Heart left ventricle (tissue), 16 donors: ENCODE results near the gene HSD11B2. TPM values are rescaled to one million over a fixed set of nuclear protein-coding genes. Genes with fewer than 3 reads are reported as not detected.

Experiments
- ATAC-seq, 4 donors: fragments of 200-7000 bp; cut with Tn5 transposase; one replicate each; pipeline ENCODE4 v1.9.1; 2020 to 2022; ENCODE audit warnings: moderate library complexity in 4 of 4, mild to moderate bottlenecking in 3 of 4, moderate number of reproducible peaks in 1 of 4
- DNase-seq, 5 donors: peaks; one replicate each; pipeline ENCODE4 v3.0.0-alpha.2; 2020
- H3K27ac ChIP-seq, 12 donors: fragments of 200-600 bp; sonication (generic) in 4 of 12; one replicate each; pipeline versions ENCODE4 v1.5.0 to v1.8.0; 2016 to 2022; ENCODE audit warnings: mild to moderate bottlenecking in 2 of 12
- H3K27me3 ChIP-seq, 9 donors: fragments of 200-600 bp; sonication (generic) in 2 of 9; one replicate each; pipeline versions ENCODE4 v1.5.1 to v1.8.0; 2016 to 2022; ENCODE audit warnings: mild to moderate bottlenecking in 3 of 9
- H3K36me3 ChIP-seq, 9 donors: fragments of 200-600 bp; sonication (generic) in 2 of 9; one replicate each; pipeline versions ENCODE4 v1.5.0 to v1.8.0; 2018 to 2022; ENCODE audit warnings: mild to moderate bottlenecking in 2 of 9
- H3K4me1 ChIP-seq, 12 donors: fragments of 200-600 bp; sonication (generic) in 4 of 12; one replicate each; pipeline versions ENCODE4 v1.5.0 to v1.8.0; 2016 to 2022; ENCODE audit warnings: mild to moderate bottlenecking in 3 of 12
- H3K4me3 ChIP-seq, 12 donors: fragments of 200-600 bp; sonication (generic) in 4 of 12; one replicate each; pipeline versions ENCODE4 v1.5.0 to v1.8.0; 2017 to 2022; ENCODE audit warnings: mild to moderate bottlenecking in 9 of 12, moderate library complexity in 4 of 12
- H3K9me3 ChIP-seq, 12 donors: fragments of 200-600 bp; sonication (generic) in 4 of 12; one replicate each; pipeline versions ENCODE4 v1.5.0 to v1.8.0; 2016 to 2022; ENCODE audit warnings: mild to moderate bottlenecking in 1 of 12
- POLR2A ChIP-seq, 2 donors: fragments of 450-650 bp; IDR thresholded peaks; one replicate each; pipeline ENCODE4 v1.6.1; 2017; ENCODE audit warnings: antibody characterized with exemption in 2 of 2, mild to moderate bottlenecking in 2 of 2, moderate library complexity in 2 of 2
- WGBS, 4 donors: extraction: QIAGEN DNeasy Blood & Tissue Kit in 2 of 4; methylation state at CpG; one replicate each; pipeline versions ENCODE4 v1.1.5 to v1.1.7; 2013 to 2018; 5-methylcytosine and 5-hydroxymethylcytosine counted together
- intact Hi-C, 10 donors: fragments of 100-400 bp; cut with DNase I; formaldehyde crosslinking; loops; one replicate each; pipeline versions ENCODE4 v1.11.1 to v1.14.2; 2022
- polyA plus RNA-seq, 2 donors: library from polyadenylated mRNA; stranded (reverse); fragments of 200-250 nt; gene quantifications; one replicate each; pipeline ENCODE4 v1.2.3, GENCODE V29; 2013
- total RNA-seq, 9 donors: library from RNA; depleted of rRNA in 2 of 9; stranded (reverse); fragments of >200 nt in 2 of 9; fragmentation: NEBNext Ultra II Directional in 3 of 9; extraction: Animal tissue kit (Norgen Biotek cat#: 25700) in 3 of 9; gene quantifications; one replicate each; pipeline versions ENCODE4 v1.1.0 to v1.2.4, GENCODE V29; 2016 to 2023
- TF ChIP-seq, protein P1 (sequence below), 12 donors: fragments of 200-600 bp; sonication (generic) in 4 of 12; IDR thresholded peaks; one replicate each; pipeline versions ENCODE4 v1.5.0 to v1.8.0; 2018 to 2022; ENCODE audit warnings: antibody characterized with exemption in 12 of 12, mild to moderate bottlenecking in 5 of 12
- donor health status: ischemic (EF 13 %, LVEDD 7.1; RV severe dilation, severe dysfunction).
- donor health status: healthy with polysubstance abuse.
- donor health status: DM: no; HTN: yes; CAD: no.
- donor health status: DM: no; HTN: no; CAD: no.
- donor health status: ischemic (EF 25% LVEDD 6.9; RV normal size, moderate dysfunction).
- donor health status: ischemic (EF 25% LVEDD 5.7; RV mildly dilated, moderate dysfunction).
- donor health status: healthy.
- donor health status: DM: yes; HTN: yes; CAD: no.
- donor health status: ischemic (EF 35%, LVEDD 5.7; RV mildly dilated, moderate dysfunction).
- donor health status: nonischemic (EF 11% LVEDD 7.7; RV severe dilation, severe dysfunction).
- donor health status: DM: yes; HTN: yes; CAD: no.
- donor health status: PGD.
- donor health status: ischemic (EF 29% LVEDD 5.4; RV normal size, mild dysfunction).
- donor health status: nonischemic (EF 23%, LVEDD 6.1; RV moderate dilation, normal function).

HSD11B2 gene
- total and polyA plus RNA-seq, 11 donors, result 0.15 to 1.00 (median 0.39) TPM; not detected in 1

DNA sequence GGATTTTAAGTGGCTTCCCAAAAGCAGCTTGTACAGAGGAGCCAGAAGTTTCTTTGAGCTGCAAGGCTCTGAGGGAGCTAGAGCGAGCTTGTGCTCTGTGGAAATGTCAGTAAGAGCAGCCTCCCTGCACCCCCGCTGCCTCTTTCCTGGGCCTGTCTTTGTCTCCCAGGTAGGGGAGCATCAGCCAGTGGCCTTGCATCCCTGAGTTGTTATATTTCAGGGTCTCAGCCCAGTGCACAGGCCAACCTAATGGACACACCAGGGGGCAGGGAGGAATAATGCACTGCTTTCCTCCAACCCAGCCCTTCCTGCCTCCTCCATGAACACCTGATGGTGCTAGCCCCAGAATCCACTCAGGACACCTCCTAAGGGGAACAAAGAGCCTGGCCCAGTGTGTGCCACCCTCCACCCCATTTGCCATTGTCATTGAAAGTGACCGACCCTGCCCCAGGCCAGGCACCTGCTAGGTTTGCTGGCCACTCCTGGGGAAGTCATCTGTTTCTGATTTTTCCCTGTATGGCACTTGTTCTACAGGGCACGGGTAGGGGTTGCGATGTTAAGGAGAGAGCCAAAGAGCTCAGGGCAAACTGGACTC is 44.0 kb upstream of the HSD11B2 start:
- DNase-seq (no peak), ATAC-seq (no peak)
- Histone ChIP-seq H3K9me3 (no peaks in the 10 kb centered on the region), H3K4me3 (no peak overlapping the region), H3K27ac (no peak overlapping the region), H3K36me3 (no peaks in the 10 kb centered on the region), H3K27me3 (no peaks in the 10 kb centered on the region), H3K4me1 (peaks cover 0 to 26% (median 5%) of the 10 kb centered on the region in 12 donors)
- TF ChIP-seq POLR2A (IDR thresholded peaks at IDR 0.05), result no peak
- TF ChIP-seq, protein P1, sequence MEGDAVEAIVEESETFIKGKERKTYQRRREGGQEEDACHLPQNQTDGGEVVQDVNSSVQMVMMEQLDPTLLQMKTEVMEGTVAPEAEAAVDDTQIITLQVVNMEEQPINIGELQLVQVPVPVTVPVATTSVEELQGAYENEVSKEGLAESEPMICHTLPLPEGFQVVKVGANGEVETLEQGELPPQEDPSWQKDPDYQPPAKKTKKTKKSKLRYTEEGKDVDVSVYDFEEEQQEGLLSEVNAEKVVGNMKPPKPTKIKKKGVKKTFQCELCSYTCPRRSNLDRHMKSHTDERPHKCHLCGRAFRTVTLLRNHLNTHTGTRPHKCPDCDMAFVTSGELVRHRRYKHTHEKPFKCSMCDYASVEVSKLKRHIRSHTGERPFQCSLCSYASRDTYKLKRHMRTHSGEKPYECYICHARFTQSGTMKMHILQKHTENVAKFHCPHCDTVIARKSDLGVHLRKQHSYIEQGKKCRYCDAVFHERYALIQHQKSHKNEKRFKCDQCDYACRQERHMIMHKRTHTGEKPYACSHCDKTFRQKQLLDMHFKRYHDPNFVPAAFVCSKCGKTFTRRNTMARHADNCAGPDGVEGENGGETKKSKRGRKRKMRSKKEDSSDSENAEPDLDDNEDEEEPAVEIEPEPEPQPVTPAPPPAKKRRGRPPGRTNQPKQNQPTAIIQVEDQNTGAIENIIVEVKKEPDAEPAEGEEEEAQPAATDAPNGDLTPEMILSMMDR (IDR thresholded peaks at IDR 0.05), result no peak
- intact Hi-C loops, result no loop called here
- 91 to 93% (median 92%) methylated on average over 5 of the region's 5 CpGs for whole genome bisulfite sequencing, 4 donors

DNA sequence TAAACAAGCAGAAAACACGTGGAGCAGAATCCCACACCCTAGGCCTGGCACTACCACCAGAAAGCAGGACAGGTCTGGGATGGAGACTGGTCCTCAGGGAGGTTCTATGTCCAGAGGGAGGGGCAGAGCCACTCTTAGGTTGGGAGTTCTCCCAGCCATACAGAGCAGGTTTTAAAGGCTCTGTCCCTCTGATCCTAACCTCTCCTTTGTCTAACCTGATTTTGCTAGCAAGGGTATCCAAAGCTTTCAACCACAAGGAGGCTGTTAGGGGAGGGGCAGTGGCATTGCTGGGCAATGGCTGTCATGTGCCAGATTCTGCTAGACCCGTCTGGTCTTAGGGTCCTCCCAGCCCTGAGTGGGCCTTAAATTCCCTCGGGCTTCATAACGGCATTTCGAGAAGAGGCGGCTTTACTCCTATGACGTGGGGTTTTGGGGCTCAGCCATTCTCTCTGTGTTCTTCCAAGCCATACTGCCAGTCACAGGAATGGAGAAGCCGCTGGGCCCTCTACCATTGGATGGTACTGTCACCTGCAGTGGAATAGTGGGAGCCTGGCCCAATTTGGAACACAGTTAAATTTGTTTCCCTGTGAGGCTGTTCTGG is 43.3 kb upstream of the HSD11B2 start:
- DNase-seq, result no peak
- H3K36me3 ChIP-seq, result no peaks in the 10 kb centered on the region
- intact Hi-C loops, result no loop called here

DNA sequence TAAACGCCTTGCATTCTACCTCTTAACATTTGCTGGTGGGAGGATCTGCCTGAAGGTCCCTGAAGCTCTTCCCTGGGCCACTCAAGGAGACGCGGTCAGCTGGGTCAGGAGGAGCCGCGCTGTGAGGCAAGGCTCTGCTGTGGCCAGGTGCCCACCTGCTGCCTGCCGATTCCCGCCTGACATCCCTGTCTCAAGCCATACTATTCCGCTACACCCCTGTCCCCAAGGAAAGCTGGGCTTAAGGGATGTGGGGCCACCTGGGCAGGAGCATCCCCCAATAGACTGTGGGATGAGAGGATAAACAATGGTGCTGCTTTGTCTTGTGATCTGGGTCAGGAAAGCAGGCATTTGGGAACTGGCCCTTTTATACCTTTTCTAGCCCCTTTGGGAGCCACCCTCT is 42.7 kb upstream of the HSD11B2 start:
- Histone ChIP-seq H3K27me3 (peaks cover 0 to 8% (median 0%) of the 10 kb centered on the region in 9 donors), H3K4me3 (no peak overlapping the region), H3K4me1 (peaks cover 0 to 34% (median 11%) of the 10 kb centered on the region in 12 donors), H3K9me3 (no peaks in the 10 kb centered on the region), H3K27ac (no peak overlapping the region), H3K36me3 (no peaks in the 10 kb centered on the region)
- intact Hi-C loops, result no loop called here
- DNase-seq, result no peak
- 91 to 96% (median 92%) methylated on average over 8 of the region's 8 CpGs for WGBS, 4 donors
- ATAC-seq, result no peak
- no peak for TF ChIP-seq POLR2A (IDR thresholded peaks at IDR 0.05)

More for the DNA sequence above, 43.3 kb upstream of the HSD11B2 start:
- ATAC-seq, result no peak
- TF ChIP-seq POLR2A (IDR thresholded peaks at IDR 0.05), result no peak
- TF ChIP-seq, protein P1 (IDR thresholded peaks at IDR 0.05), result no peak
- Histone ChIP-seq H3K4me1 (peaks cover 0 to 27% (median 7%) of the 10 kb centered on the region in 12 donors), H3K4me3 (no peak overlapping the region), H3K27ac (no peak overlapping the region), H3K9me3 (no peaks in the 10 kb centered on the region), H3K27me3 (peaks cover 0 to 2% (median 0%) of the 10 kb centered on the region in 9 donors)
- 78 to 91% (median 85%) methylated on average over 8 of the region's 8 CpGs for WGBS, 4 donors

DNA sequence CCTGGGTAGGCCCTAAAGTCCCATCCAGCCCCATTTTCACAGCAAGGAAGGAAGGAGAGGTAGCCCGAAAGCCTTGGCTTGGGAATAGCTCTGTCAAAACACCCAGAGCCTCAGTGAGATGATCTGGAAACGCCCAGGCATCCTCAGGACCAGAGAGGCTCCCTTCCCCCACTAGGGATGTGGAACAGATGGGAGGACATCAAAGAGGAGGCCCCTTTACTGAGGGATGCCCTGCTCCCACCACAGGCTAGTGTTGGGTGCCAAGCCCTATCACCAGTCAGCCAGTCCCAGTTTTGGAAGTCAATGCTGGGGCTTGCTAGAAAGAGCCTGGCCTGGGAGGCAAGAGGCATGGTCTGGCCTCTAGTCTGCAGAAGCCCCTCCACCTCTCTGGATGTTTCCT is 42.3 kb upstream of the HSD11B2 start:
- peaks cover 0 to 11% (median 0%) of the 10 kb centered on the region in 9 donors for H3K27me3 ChIP-seq
- 92 to 100% (median 95%) methylated on average over 2 of the region's 2 CpGs for WGBS, 4 donors
- H3K9me3 ChIP-seq, result no peaks in the 10 kb centered on the region
- DNase-seq, result no peak
- TF ChIP-seq, protein P1 (IDR thresholded peaks at IDR 0.05), result no peak
- TF ChIP-seq POLR2A (IDR thresholded peaks at IDR 0.05), result no peak
- H3K27ac ChIP-seq, result no peak overlapping the region
- no peaks in the 10 kb centered on the region for H3K36me3 ChIP-seq
- ATAC-seq, result no peak
- intact Hi-C loops, result no loop called here
- H3K4me3 ChIP-seq, result no peak overlapping the region
- H3K4me1 ChIP-seq, result peaks cover 0 to 38% (median 14%) of the 10 kb centered on the region in 12 donors
